Testis (tissue), 3 donors: ENCODE measurements around the gene SHB. TPM values are rescaled to one million over a fixed set of nuclear protein-coding genes. Genes with fewer than 3 reads are reported as not detected.

ENCODE experiments used
- DNase-seq: peaks from one replicate; pipeline ENCODE4 v3.0.0-alpha.2; 2019
- H3K27ac ChIP-seq, 2 donors: fragments of 200-600 bp; sonication (generic); one replicate each; pipeline ENCODE4 v1.5.1; 2019
- H3K27me3 ChIP-seq: fragments of 200-600 bp; sonication (generic); one replicate; pipeline ENCODE4 v1.5.1; 2019
- H3K36me3 ChIP-seq: fragments of 200-600 bp; sonication (generic); one replicate; pipeline ENCODE4 v1.5.1; 2017; ENCODE audit warnings: low read depth; ENCODE audit errors: missing control alignments
- H3K4me1 ChIP-seq: fragments of 200-600 bp; sonication (generic); one replicate; pipeline ENCODE4 v1.5.1; 2019
- H3K4me3 ChIP-seq, 2 donors: fragments of 200-600 bp; sonication (generic); one replicate each; pipeline ENCODE4 v1.5.1; 2017 to 2019
- H3K9me3 ChIP-seq: fragments of 200-600 bp; sonication (generic); one replicate; pipeline ENCODE4 v1.5.1; 2017
- CTCF ChIP-seq, 3 experiments: fragments of 450-650 bp in 2 of 3; fragments of 200-600 bp in 1 of 3; sonication (generic) in 1 of 3; IDR thresholded peaks; one replicate each; pipeline ENCODE4 v1.5.1; 2016 to 2019; ENCODE audit warnings: antibody characterized with exemption in 3 of 3, mild to moderate bottlenecking in 2 of 3, moderate library complexity in 1 of 3
- POLR2A ChIP-seq: fragments of 450-650 bp; IDR thresholded peaks from one replicate; pipeline ENCODE4 v1.6.1; 2017; ENCODE audit warnings: antibody characterized with exemption, mild to moderate bottlenecking, moderate library complexity
- WGBS, 2 donors: methylation state at CpG; one replicate each; pipeline ENCODE4 v1.1.5; 2018; 5-methylcytosine and 5-hydroxymethylcytosine counted together
- intact Hi-C: fragments of 100-400 bp; cut with DNase I; formaldehyde crosslinking; loops from one replicate; pipeline ENCODE4 v1.15.1; 2023; ENCODE audit warnings: low total_unique reads
- polyA plus RNA-seq: library from polyadenylated mRNA; stranded (reverse); fragments of 350-450 nt; fragmentation: Illumina TruSeq; extraction: RNeasy Lipid Tissue Mini Kit (QIAGEN cat#74804); gene quantifications from one replicate; pipeline ENCODE4 v1.2.3, GENCODE V29; 2014; ENCODE audit warnings: low read depth, low replicate concordance; ENCODE audit not compliant: insufficient read depth
- total RNA-seq, 2 donors: library from RNA; depleted of rRNA; stranded (reverse); fragments of >200 nt; gene quantifications; one replicate each; pipeline ENCODE4 v1.2.3, GENCODE V29; 2016

Gene SHB
- total and polyA plus RNA-seq, 3 donors from 2014 or later: 8.6 to 22.3 (median 21.2) TPM

- 98 to 100% methylated on average over 3 to 5 of the region's 5 CpGs for WGBS, 2 donors
- Histone ChIP-seq H3K4me1 (peaks cover 12% of the 10 kb centered on the region), H3K4me3 (no peak overlapping the region), H3K36me3 (no peaks in the 10 kb centered on the region), H3K27me3 (no peaks in the 10 kb centered on the region), H3K9me3 (no peaks in the 10 kb centered on the region), H3K27ac (no peak overlapping the region)
- DNase-seq: no peak
- intact Hi-C loops: no loop called here
- no peak for TF ChIP-seq POLR2A
- TF ChIP-seq CTCF (IDR thresholded peaks at IDR 0.05): no peak
Measured at GRCh38 chr9:38023661-38024035, 45.4 kb downstream of the SHB start.

GRCh38 chr9:38022995-38023394 is 46.0 kb downstream of the SHB start:
- peaks cover 12% of the 10 kb centered on the region for H3K4me1 ChIP-seq
- WGBS, 2 donors: 75 to 89% methylated on average over 8 of the region's 8 CpGs
- TF ChIP-seq CTCF (IDR thresholded peaks at IDR 0.05): no peak
- TF ChIP-seq POLR2A: no peak
- no peak for DNase-seq
- H3K27me3 ChIP-seq: no peaks in the 10 kb centered on the region
- H3K9me3 ChIP-seq: no peaks in the 10 kb centered on the region
- intact Hi-C loops: no loop called here
- no peak overlapping the region for H3K4me3 ChIP-seq
- no peak overlapping the region for H3K27ac ChIP-seq
- no peaks in the 10 kb centered on the region for H3K36me3 ChIP-seq

GRCh38 chr9:38022203-38022895 is 46.7 kb downstream of the SHB start:
- DNase-seq: no peak
- Histone ChIP-seq H3K27me3 (no peaks in the 10 kb centered on the region), H3K4me3 (no peak overlapping the region), H3K36me3 (no peaks in the 10 kb centered on the region), H3K27ac (no peak overlapping the region), H3K9me3 (no peaks in the 10 kb centered on the region), H3K4me1 (peaks cover 12% of the 10 kb centered on the region)
- WGBS, 2 donors: 91 to 94% methylated on average over 17 of the region's 17 CpGs
- intact Hi-C loops: no loop called here
- TF ChIP-seq POLR2A: no peak
- TF ChIP-seq CTCF (IDR thresholded peaks at IDR 0.05): no peak

- Histone ChIP-seq H3K36me3 (no peaks in the 10 kb centered on the region), H3K27ac (no peak overlapping the region), H3K4me3 (no peak overlapping the region), H3K9me3 (no peaks in the 10 kb centered on the region), H3K4me1 (no peaks in the 10 kb centered on the region), H3K27me3 (no peaks in the 10 kb centered on the region)
- TF ChIP-seq CTCF (IDR thresholded peaks at IDR 0.05): no peak
- no peak for TF ChIP-seq POLR2A
- WGBS, 2 donors: 80 to 85% methylated on average over 10 of the region's 10 CpGs
- DNase-seq: no peak
- intact Hi-C loops: no loop called here
Measured at GRCh38 chr9:38020151-38021076, 48.6 kb downstream of the SHB start.
